KMS-11 (cell line): ENCODE results near the gene JKAMP.
A peak's percentile ranks its signal among the peaks of the same experiment; 100 is the strongest.

Experiments
- H2AFZ ChIP-seq: fragments of 200-600 bp; sonication (generic); 2 replicates; pipeline ENCODE4 v1.6.1; 2016; ENCODE audit warnings: antibody characterized with exemption, mixed run types, low read depth
- H3K27ac ChIP-seq: fragments of 200-600 bp; sonication (generic); 2 replicates; pipeline ENCODE4 v1.6.1; 2016; ENCODE audit warnings: mild to moderate bottlenecking, mixed run types
- H3K27me3 ChIP-seq: fragments of 200-600 bp; sonication (generic); 2 replicates; pipeline ENCODE4 v1.6.1; 2017; ENCODE audit warnings: mild to moderate bottlenecking, low read depth, mixed run types, moderate library complexity; ENCODE audit not compliant: insufficient read depth
- H3K36me3 ChIP-seq: fragments of 200-600 bp; sonication (generic); 2 replicates; pipeline ENCODE4 v1.6.1; 2017; ENCODE audit warnings: mild to moderate bottlenecking, mixed run types; ENCODE audit not compliant: insufficient read depth
- H3K4me1 ChIP-seq: fragments of 200-600 bp; sonication (generic); 2 replicates; pipeline ENCODE4 v1.6.1; 2016; ENCODE audit warnings: mild to moderate bottlenecking, low read depth, mixed run types; ENCODE audit not compliant: poor library complexity, severe bottlenecking
- H3K4me2 ChIP-seq: fragments of 200-600 bp; sonication (generic); 2 replicates; pipeline ENCODE4 v1.7.0; 2016; ENCODE audit warnings: mild to moderate bottlenecking, mixed run types
- H3K4me3 ChIP-seq: fragments of 200-600 bp; sonication (generic); IDR thresholded peaks from 2 replicates; pipeline ENCODE4 v1.6.1; 2017; ENCODE audit warnings: low read depth, low read length, mixed read lengths; ENCODE audit not compliant: insufficient read depth
- H3K79me2 ChIP-seq: fragments of 200-600 bp; sonication (generic); 2 replicates; pipeline ENCODE4 v1.6.1; 2016; ENCODE audit warnings: low read depth, mixed run types; ENCODE audit not compliant: insufficient read depth
- H3K9ac ChIP-seq: fragments of 200-600 bp; sonication (generic); 2 replicates; pipeline ENCODE4 v1.6.1; 2016; ENCODE audit warnings: mild to moderate bottlenecking, mixed run types
- H4K20me1 ChIP-seq: fragments of 200-600 bp; sonication (generic); 2 replicates; pipeline ENCODE4 v1.6.1; 2016; ENCODE audit warnings: mild to moderate bottlenecking, mixed run types; ENCODE audit not compliant: insufficient read depth
- TF ChIP-seq, protein P1 (sequence below): fragments of 200-600 bp; sonication (generic); conservative IDR thresholded peaks from 2 replicates; pipeline ENCODE4 v1.6.1; 2017; ENCODE audit warnings: low read depth, mild to moderate bottlenecking, antibody characterized with exemption, low read length, moderate library complexity, mixed read lengths

The JKAMP gene

DNA sequence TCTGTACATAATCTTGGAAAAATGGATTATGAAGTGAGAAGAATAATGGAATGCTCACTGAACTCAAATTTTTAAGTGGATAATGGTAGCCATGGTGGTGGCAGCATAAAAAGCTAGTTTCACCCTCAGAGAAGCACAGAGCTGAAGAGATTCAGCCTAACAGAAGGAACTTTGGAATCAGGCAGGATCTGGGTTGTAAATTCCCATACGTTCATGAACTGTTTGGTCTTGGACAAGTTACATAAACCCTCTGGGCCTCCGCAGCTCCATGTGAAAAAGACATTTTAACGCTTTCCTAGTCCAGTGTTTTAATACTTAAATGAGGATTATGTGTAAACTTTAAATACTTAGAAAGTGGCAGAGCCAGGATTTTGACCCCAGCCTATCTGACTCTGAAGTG lies 26.6 kb downstream of the JKAMP start:
- no peaks in the 10 kb centered on the region for H3K27me3 ChIP-seq
- H3K79me2 ChIP-seq: no peaks in the 10 kb centered on the region
- TF ChIP-seq, protein P1, sequence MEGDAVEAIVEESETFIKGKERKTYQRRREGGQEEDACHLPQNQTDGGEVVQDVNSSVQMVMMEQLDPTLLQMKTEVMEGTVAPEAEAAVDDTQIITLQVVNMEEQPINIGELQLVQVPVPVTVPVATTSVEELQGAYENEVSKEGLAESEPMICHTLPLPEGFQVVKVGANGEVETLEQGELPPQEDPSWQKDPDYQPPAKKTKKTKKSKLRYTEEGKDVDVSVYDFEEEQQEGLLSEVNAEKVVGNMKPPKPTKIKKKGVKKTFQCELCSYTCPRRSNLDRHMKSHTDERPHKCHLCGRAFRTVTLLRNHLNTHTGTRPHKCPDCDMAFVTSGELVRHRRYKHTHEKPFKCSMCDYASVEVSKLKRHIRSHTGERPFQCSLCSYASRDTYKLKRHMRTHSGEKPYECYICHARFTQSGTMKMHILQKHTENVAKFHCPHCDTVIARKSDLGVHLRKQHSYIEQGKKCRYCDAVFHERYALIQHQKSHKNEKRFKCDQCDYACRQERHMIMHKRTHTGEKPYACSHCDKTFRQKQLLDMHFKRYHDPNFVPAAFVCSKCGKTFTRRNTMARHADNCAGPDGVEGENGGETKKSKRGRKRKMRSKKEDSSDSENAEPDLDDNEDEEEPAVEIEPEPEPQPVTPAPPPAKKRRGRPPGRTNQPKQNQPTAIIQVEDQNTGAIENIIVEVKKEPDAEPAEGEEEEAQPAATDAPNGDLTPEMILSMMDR: no peak

DNA sequence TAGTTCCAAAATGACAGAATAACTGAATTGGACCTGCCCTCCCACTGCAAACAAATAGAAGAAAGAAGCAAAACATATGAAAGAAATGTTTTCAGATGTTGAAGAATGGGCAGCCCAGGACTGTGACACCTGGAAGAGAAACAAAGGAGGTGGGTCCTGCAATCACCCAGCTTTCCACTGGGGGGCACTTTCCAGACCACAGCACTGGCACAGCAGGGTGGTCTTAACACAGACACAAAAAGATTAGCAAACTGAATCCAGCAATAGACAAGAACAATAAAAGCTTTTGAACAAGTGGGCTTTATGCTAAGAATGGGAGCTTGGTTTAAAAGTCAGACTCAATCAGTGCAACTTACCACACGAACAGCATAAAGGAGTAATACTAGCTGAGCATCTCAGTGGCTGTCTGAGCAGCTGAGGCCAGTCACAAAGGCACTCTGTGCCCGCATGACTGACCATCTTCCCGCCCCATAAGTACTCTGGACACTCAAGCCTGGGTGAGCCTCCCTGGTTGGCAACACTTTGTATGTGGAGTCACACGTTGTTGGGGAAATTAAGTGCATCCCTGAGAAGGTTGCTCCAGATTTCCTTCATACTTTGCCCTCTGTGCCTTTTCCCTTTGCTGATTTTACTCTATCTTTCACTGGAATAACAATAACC lies 27.7 kb downstream of the JKAMP start:
- no peaks in the 10 kb centered on the region for H3K4me1 ChIP-seq
- H3K79me2 ChIP-seq: no peaks in the 10 kb centered on the region
- no peak overlapping the region for H3K27ac ChIP-seq
- H3K4me2 ChIP-seq: no peak overlapping the region
- H4K20me1 ChIP-seq: no peaks in the 10 kb centered on the region
- H3K27me3 ChIP-seq: no peaks in the 10 kb centered on the region
- H3K4me3 ChIP-seq: no peak overlapping the region
- no peak overlapping the region for H3K9ac ChIP-seq
- no peak overlapping the region for H2AFZ ChIP-seq
- no peaks in the 10 kb centered on the region for H3K36me3 ChIP-seq
- TF ChIP-seq, protein P1: peak; percentile 28; the same call in 1 of the 2 replicates

More for the DNA sequence above, 26.6 kb downstream of the JKAMP start:
- no peaks in the 10 kb centered on the region for H4K20me1 ChIP-seq
- H2AFZ ChIP-seq: no peak overlapping the region
- no peaks in the 10 kb centered on the region for H3K36me3 ChIP-seq
- H3K4me3 ChIP-seq: no peak overlapping the region
- H3K4me2 ChIP-seq: no peak overlapping the region
- H3K27ac ChIP-seq: no peak overlapping the region
- H3K4me1 ChIP-seq: no peaks in the 10 kb centered on the region
- H3K9ac ChIP-seq: no peak overlapping the region

DNA sequence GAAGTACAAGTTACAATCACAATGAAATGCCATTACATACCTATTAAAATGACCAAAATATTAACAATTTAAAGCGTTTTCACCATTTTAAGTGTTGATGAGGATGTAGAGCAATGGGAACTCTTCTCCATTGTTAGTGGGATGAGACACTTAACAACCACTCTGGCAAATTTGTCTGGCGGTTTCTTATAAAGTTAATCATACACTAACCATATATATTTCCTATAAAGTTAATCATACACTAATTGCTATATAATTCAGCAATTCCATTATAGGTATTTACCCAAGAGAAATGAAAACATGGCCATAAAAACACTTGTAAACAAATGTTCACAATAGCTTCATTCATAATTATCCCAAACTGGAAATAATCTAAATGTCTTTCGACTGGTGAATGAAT lies 35.9 kb downstream of the JKAMP start:
- no peak overlapping the region for H3K9ac ChIP-seq
- no peak overlapping the region for H3K4me3 ChIP-seq
- no peak overlapping the region for H3K4me2 ChIP-seq
- no peak overlapping the region for H3K27ac ChIP-seq
- no peak overlapping the region for H2AFZ ChIP-seq
- H3K27me3 ChIP-seq: no peaks in the 10 kb centered on the region
- TF ChIP-seq, protein P1: no peak
- no peaks in the 10 kb centered on the region for H3K4me1 ChIP-seq
- no peaks in the 10 kb centered on the region for H3K36me3 ChIP-seq
- no peaks in the 10 kb centered on the region for H4K20me1 ChIP-seq
- H3K79me2 ChIP-seq: no peaks in the 10 kb centered on the region

DNA sequence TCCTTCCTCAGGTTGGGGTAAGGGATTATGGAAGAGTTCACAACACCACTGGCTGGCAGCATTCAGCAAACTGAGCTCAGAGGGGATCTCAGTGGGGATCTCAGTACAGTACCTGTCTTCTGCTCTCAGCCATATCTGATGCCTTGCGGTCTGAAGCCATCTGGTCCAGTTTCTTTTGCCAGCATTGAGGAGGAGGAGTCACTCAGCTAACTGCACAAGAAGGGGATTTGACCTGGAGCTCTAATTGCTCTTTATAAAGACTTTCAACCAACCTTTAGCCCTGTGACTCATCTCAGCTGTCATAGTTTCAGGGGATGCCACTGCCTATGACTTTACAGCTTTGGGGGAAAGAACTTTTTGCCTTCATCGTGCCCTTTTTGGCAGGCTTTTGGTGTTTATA lies 44.9 kb downstream of the JKAMP start:
- Histone ChIP-seq H2AFZ (no peak overlapping the region), H3K27ac (no peak overlapping the region), H3K4me3 (no peak overlapping the region), H3K4me1 (no peaks in the 10 kb centered on the region), H4K20me1 (no peaks in the 10 kb centered on the region), H3K27me3 (no peaks in the 10 kb centered on the region), H3K36me3 (no peaks in the 10 kb centered on the region), H3K9ac (no peak overlapping the region), H3K79me2 (no peaks in the 10 kb centered on the region), H3K4me2 (no peak overlapping the region)
- TF ChIP-seq, protein P1: no peak
